PC-3 (cell line): ENCODE measurements around the gene GNB3. TPM values are rescaled to one million over a fixed set of nuclear protein-coding genes. Genes with fewer than 3 reads are reported as not detected.

ENCODE experiments used
- ATAC-seq: fragments of 200-7000 bp; cut with Tn5 transposase; 2 replicates; pipeline ENCODE4 v1.9.1; 2020; ENCODE audit warnings: mild to moderate bottlenecking, moderate library complexity
- BruUV-seq: library from RNA; stranded (reverse); fragments of 400-500 nt; replicated peaks from 2 replicates; lab custom pipeline; 2021; lab: Mats Ljungman, UMichigan
- CTCF ChIA-PET: fragments of 300-600 bp; sonication (Branson Sonifier 250); formaldehyde crosslinking; loops from one replicate; lab custom pipeline; 2022; ENCODE audit warnings: antibody characterized with exemption; lab: Charles Lee
- POLR2A ChIA-PET: fragments of 300-600 bp; sonication (Branson Sonifier 250); formaldehyde crosslinking; loops from one replicate; lab custom pipeline; 2022; ENCODE audit warnings: antibody characterized with exemption; ENCODE audit not compliant: unreplicated experiment; lab: Charles Lee
- DNase-seq: peaks from one replicate; pipeline ENCODE4 v3.0.0-alpha.2; 2015
- H2AFZ ChIP-seq: fragments of 300-600 bp; sonication (generic); 2 replicates; pipeline ENCODE4 v1.6.0; 2016; ENCODE audit warnings: antibody characterized with exemption, low read length
- H3F3A ChIP-seq: fragments of 300-600 bp; sonication (generic); one replicate; pipeline ENCODE4 v1.6.0; 2017; ENCODE audit warnings: antibody characterized with exemption, low read length, control low read depth, mild to moderate bottlenecking; ENCODE audit not compliant: unreplicated experiment
- H3K27ac ChIP-seq: fragments of 300-600 bp; sonication (generic); 2 replicates; pipeline ENCODE4 v1.5.1; 2016; ENCODE audit warnings: mild to moderate bottlenecking, low read length
- H3K27me3 ChIP-seq: fragments of 300-600 bp; sonication (generic); 2 replicates; pipeline ENCODE4 v1.6.1; 2016; ENCODE audit warnings: low read length, mixed read lengths
- H3K36me3 ChIP-seq: fragments of 300-600 bp; sonication (generic); 2 replicates; pipeline ENCODE4 v1.6.1; 2016; ENCODE audit warnings: low read depth, mixed run types, low read length, mixed read lengths
- H3K4me1 ChIP-seq: fragments of 300-600 bp; sonication (generic); 2 replicates; pipeline ENCODE4 v1.5.1; 2016; ENCODE audit warnings: low read length; ENCODE audit not compliant: insufficient read depth
- H3K4me2 ChIP-seq: fragments of 300-600 bp; sonication (generic); 2 replicates; pipeline ENCODE4 v1.6.0; 2016; ENCODE audit warnings: low read length
- H3K4me3 ChIP-seq: fragments of 300-600 bp; sonication (generic); 2 replicates; pipeline ENCODE4 v1.5.1; 2016; ENCODE audit warnings: mild to moderate bottlenecking, low read length, mixed read lengths
- H3K79me2 ChIP-seq: fragments of 300-600 bp; sonication (generic); 2 replicates; pipeline ENCODE4 v1.6.1; 2017; ENCODE audit warnings: low read length, mixed read lengths
- H3K9ac ChIP-seq: fragments of 300-600 bp; sonication (generic); 2 replicates; pipeline ENCODE4 v1.6.0; 2016; ENCODE audit warnings: mild to moderate bottlenecking, low read length
- H3K9me2 ChIP-seq: fragments of 300-600 bp; sonication (generic); replicated peaks from 2 replicates; pipeline ENCODE4 v1.6.1; 2016; ENCODE audit warnings: mixed run types, low read length, mixed read lengths
- H3K9me3 ChIP-seq: fragments of 300-600 bp; sonication (generic); 2 replicates; pipeline ENCODE4 v1.6.1; 2016; ENCODE audit warnings: low read length, mixed read lengths
- H4K20me1 ChIP-seq: fragments of 300-600 bp; sonication (generic); 2 replicates; pipeline ENCODE4 v1.6.1; 2016; ENCODE audit warnings: low read length, mixed read lengths
- EZH2 ChIP-seq: fragments of 300-600 bp; sonication (generic); IDR thresholded peaks from one replicate; pipeline ENCODE4 v1.6.1; 2017; ENCODE audit warnings: antibody characterized with exemption, mild to moderate bottlenecking, low read length; ENCODE audit not compliant: unreplicated experiment
- EZH2phosphoT487 ChIP-seq: fragments of 300-600 bp; sonication (generic); IDR thresholded peaks from 2 replicates; pipeline ENCODE4 v1.6.1; 2018; ENCODE audit warnings: mild to moderate bottlenecking, antibody characterized with exemption, low read length, borderline replicate concordance
- intact Hi-C: fragments of 100-400 bp; cut with micrococcal nuclease; formaldehyde crosslinking; loops from 2 replicates; pipeline ENCODE4 v1.9.0; 2023
- total RNA-seq: library from RNA; depleted of rRNA; stranded (reverse); fragments of >200 nt; gene quantifications from 2 replicates; pipeline ENCODE4 v1.2.3, GENCODE V29; 2014
- TF ChIP-seq, protein P1 (sequence below): fragments of 300-600 bp; sonication (generic); conservative IDR thresholded peaks from 2 replicates; pipeline ENCODE4 v1.5.1; 2017; ENCODE audit warnings: antibody characterized with exemption, low read depth, mild to moderate bottlenecking, low read length

GNB3 gene
- total RNA-seq, 1 experiment from 2014 or later = not detected

- Histone ChIP-seq H3K27ac (peak within 1 kb of the TSS; percentile 61), H3K4me2 (peak within 1 kb of the TSS; percentile 97), H2AFZ (peak within 1 kb of the TSS; percentile 98), H3K9me3 (no peaks in the 10 kb centered on the region), H3K79me2 (peaks cover 55% of the 10 kb centered on the region), H3K4me1 (peaks cover 23% of the 10 kb centered on the region), H3K9ac (peak within 1 kb of the TSS; percentile 79), H3K9me2 (no peaks in the 10 kb centered on the region), H3K4me3 (peak within 1 kb of the TSS; percentile 86), H3K36me3 (peaks cover 15% of the 10 kb centered on the region; the same call in 1 of the 2 replicates), H3K27me3 (no peaks in the 10 kb centered on the region), H4K20me1 (no peaks in the 10 kb centered on the region), H3F3A (no peaks in the 10 kb centered on the region)
- CTCF ChIA-PET = interaction anchor here (0.5 to 1.7 kb wide), 5 partner anchors 15 to 96 kb away, joined by 3 to 12 read pairs (median 4); partner anchors contain the start of gene SPSB2
- DNase-seq = peak; percentile 96
- TF ChIP-seq, protein P1, sequence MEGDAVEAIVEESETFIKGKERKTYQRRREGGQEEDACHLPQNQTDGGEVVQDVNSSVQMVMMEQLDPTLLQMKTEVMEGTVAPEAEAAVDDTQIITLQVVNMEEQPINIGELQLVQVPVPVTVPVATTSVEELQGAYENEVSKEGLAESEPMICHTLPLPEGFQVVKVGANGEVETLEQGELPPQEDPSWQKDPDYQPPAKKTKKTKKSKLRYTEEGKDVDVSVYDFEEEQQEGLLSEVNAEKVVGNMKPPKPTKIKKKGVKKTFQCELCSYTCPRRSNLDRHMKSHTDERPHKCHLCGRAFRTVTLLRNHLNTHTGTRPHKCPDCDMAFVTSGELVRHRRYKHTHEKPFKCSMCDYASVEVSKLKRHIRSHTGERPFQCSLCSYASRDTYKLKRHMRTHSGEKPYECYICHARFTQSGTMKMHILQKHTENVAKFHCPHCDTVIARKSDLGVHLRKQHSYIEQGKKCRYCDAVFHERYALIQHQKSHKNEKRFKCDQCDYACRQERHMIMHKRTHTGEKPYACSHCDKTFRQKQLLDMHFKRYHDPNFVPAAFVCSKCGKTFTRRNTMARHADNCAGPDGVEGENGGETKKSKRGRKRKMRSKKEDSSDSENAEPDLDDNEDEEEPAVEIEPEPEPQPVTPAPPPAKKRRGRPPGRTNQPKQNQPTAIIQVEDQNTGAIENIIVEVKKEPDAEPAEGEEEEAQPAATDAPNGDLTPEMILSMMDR = no peak
- TF ChIP-seq EZH2phosphoT487 (no peak), EZH2 (no peak)
- POLR2A ChIA-PET = interaction anchor here (0.5 to 0.7 kb wide), 4 partner anchors 14 to 162 kb away, joined by 3 to 4 read pairs (median 4); partner anchors contain the start of gene PTMS
- no TSS peak for BruUV-seq
- ATAC-seq = peak; percentile 67
- intact Hi-C loops = loop anchor here (5.0 kb wide), 2 partner anchors 99 to 156 kb away; partner anchors contain the start of gene MLF2
These were observed 10.6 kb downstream of the GNB3 start, which contains the start of gene CDCA3 for GRCh38 chr12:6851153-6851920. CDCA3 (minus strand) TSS chr12:6851286; CDS start chr12:6850952, 334 bp downstream.

GRCh38 chr12:6851921-6852650 lies 11.4 kb downstream of the GNB3 start, which contains the start of gene USP5:
USP5 (plus strand) TSS chr12:6852150; CDS start chr12:6852180, 30 bp downstream.
- H3K4me3 ChIP-seq = peak within 1 kb of the TSS; percentile 86
- H3K9me2 ChIP-seq = no peaks in the 10 kb centered on the region
- H3K27me3 ChIP-seq = no peaks in the 10 kb centered on the region
- DNase-seq (peak; percentile 98), ATAC-seq (peak; percentile 77)
- peak within 1 kb of the TSS; percentile 79 for H3K9ac ChIP-seq
- peak within 1 kb of the TSS; percentile 99 for H3K4me2 ChIP-seq
- ChIA-PET CTCF (interaction anchor here (0.5 to 1.7 kb wide), 5 partner anchors 16 to 97 kb away, joined by 4 to 12 read pairs (median 4); partner anchors contain the start of gene SPSB2), POLR2A (interaction anchor here (0.5 to 0.6 kb wide), 6 partner anchors 18 to 163 kb away, joined by 3 to 13 read pairs (median 4); partner anchors contain the start of genes PTMS and ZNF384)
- TF ChIP-seq EZH2phosphoT487 (no peak), EZH2 (no peak)
- TF ChIP-seq, protein P1 = no peak
- peaks cover 55% of the 10 kb centered on the region for H3K79me2 ChIP-seq
- intact Hi-C loops = loop anchor here (5.0 kb wide), 2 partner anchors 100 to 155 kb away; partner anchors contain the start of gene MLF2
- TSS peak; percentile 80 for BruUV-seq
- H3K36me3 ChIP-seq = peaks cover 21% of the 10 kb centered on the region; the same call in 1 of the 2 replicates
- H3K4me1 ChIP-seq = peaks cover 23% of the 10 kb centered on the region
- no peaks in the 10 kb centered on the region for H3F3A ChIP-seq
- no peaks in the 10 kb centered on the region for H4K20me1 ChIP-seq
- H2AFZ ChIP-seq = peak within 1 kb of the TSS; percentile 98
- peak within 1 kb of the TSS; percentile 61 for H3K27ac ChIP-seq
- no peaks in the 10 kb centered on the region for H3K9me3 ChIP-seq
